ENCODE data around the gene SAP30L. TPM values are rescaled to one million over a fixed set of nuclear protein-coding genes. Genes with fewer than 3 reads are reported as not detected.

Gene SAP30L
- total RNA-seq, 2 donors from 2014 or later, result 27.7 to 40.3 TPM

DNA sequence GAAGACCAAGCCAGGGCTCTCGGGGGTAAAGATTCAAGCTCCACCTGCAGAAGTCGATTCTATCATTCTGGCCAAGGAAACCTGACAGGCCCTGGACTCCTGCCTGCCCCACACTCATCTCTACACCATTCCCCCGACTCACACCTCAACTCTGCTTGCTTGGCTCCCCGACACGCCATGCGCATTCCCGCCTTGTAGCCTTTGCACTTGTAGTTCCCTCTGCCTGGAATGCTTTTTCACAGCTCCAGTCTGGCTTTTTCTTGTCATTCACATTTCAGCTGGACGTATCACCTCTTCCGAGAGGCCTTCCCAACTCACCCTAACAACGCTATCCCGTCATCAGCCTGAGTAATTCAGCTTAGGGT is 60.9 kb downstream of the SAP30L start:
- Histone ChIP-seq H3K9me3 (ENCODE audit: control insufficient read depth, low read length) (no peaks in the 10 kb centered on the region), H3K4me3 (ENCODE audit: low read length) (no peak overlapping the region), H3K36me3 (ENCODE audit: control insufficient read depth, insufficient read depth, low read length) (no peaks in the 10 kb centered on the region), H3K4me1 (ENCODE audit: control insufficient read depth, insufficient read depth, low read length) (no peaks in the 10 kb centered on the region), H3K9ac (ENCODE audit: extremely low read depth, low read length, poor library complexity, severe bottlenecking) (no peak overlapping the region), H3K27ac (ENCODE audit: low read depth, low read length) (no peak overlapping the region), H3K27me3 (ENCODE audit: control insufficient read depth, insufficient read depth, low read length, poor library complexity, severe bottlenecking) (no peaks in the 10 kb centered on the region)
- peak; percentile 64 for DNase-seq
- no peaks in the 10 kb centered on the region for H3K36me3 Mint-ChIP-seq (ENCODE audit: low read depth)
- peaks cover 2% of the 10 kb centered on the region for H3K27me3 Mint-ChIP-seq (ENCODE audit: insufficient read depth)
- TF ChIP-seq, protein P1, sequence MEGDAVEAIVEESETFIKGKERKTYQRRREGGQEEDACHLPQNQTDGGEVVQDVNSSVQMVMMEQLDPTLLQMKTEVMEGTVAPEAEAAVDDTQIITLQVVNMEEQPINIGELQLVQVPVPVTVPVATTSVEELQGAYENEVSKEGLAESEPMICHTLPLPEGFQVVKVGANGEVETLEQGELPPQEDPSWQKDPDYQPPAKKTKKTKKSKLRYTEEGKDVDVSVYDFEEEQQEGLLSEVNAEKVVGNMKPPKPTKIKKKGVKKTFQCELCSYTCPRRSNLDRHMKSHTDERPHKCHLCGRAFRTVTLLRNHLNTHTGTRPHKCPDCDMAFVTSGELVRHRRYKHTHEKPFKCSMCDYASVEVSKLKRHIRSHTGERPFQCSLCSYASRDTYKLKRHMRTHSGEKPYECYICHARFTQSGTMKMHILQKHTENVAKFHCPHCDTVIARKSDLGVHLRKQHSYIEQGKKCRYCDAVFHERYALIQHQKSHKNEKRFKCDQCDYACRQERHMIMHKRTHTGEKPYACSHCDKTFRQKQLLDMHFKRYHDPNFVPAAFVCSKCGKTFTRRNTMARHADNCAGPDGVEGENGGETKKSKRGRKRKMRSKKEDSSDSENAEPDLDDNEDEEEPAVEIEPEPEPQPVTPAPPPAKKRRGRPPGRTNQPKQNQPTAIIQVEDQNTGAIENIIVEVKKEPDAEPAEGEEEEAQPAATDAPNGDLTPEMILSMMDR (conservative IDR thresholded peaks at IDR 0.05), result no peak
- H3K27ac Mint-ChIP-seq, result no peak overlapping the region
- H3K4me1 Mint-ChIP-seq, result peaks cover 13% of the 10 kb centered on the region
- WGBS, 2 experiments (ENCODE audit: insufficient coverage in 1 of 2, insufficient read length in 1 of 2), result 88 to 89% methylated on average over 10 to 11 of the region's 11 CpGs
- H3K9me3 Mint-ChIP-seq, result no peaks in the 10 kb centered on the region
- H3K4me3 Mint-ChIP-seq, result no peak overlapping the region

DNA sequence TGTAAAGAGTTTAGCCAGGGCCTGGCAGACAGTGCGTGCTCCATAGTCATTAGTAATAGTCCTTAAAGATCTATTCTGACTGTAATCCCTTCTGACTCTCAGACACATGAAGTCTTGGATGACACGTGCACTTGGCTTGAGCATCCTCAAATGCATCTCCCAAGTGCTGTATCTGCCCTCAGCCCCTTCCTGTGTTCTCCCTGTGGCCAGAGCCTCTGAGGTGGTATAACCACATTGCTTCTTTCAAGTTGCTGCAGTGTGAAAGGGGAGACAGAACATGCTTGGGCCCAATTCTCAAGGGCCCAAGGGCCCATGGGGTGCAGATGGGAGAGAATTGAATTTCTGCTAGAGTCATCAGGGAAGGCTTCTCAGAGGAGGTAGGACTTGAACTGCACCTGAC is 62.3 kb downstream of the SAP30L start:
- 87 to 92% methylated on average over 2 of the region's 2 CpGs for WGBS, 2 experiments (ENCODE audit: insufficient coverage in 1 of 2, insufficient read length in 1 of 2)
- peaks cover 2% of the 10 kb centered on the region for H3K27me3 Mint-ChIP-seq (ENCODE audit: insufficient read depth)
- TF ChIP-seq, protein P1 (conservative IDR thresholded peaks at IDR 0.05), result no peak
- peaks cover 11% of the 10 kb centered on the region for H3K4me1 Mint-ChIP-seq
- Histone ChIP-seq H3K9me3 (ENCODE audit: control insufficient read depth, low read length) (no peaks in the 10 kb centered on the region), H3K9ac (ENCODE audit: extremely low read depth, low read length, poor library complexity, severe bottlenecking) (no peak overlapping the region), H3K4me1 (ENCODE audit: control insufficient read depth, insufficient read depth, low read length) (no peaks in the 10 kb centered on the region), H3K4me3 (ENCODE audit: low read length) (no peak overlapping the region), H3K27ac (ENCODE audit: low read depth, low read length) (no peak overlapping the region), H3K27me3 (ENCODE audit: control insufficient read depth, insufficient read depth, low read length, poor library complexity, severe bottlenecking) (no peaks in the 10 kb centered on the region), H3K36me3 (ENCODE audit: control insufficient read depth, insufficient read depth, low read length) (no peaks in the 10 kb centered on the region)
- H3K4me3 Mint-ChIP-seq, result no peak overlapping the region
- no peaks in the 10 kb centered on the region for H3K36me3 Mint-ChIP-seq (ENCODE audit: low read depth)
- H3K27ac Mint-ChIP-seq, result no peak overlapping the region
- peak; percentile 30 for DNase-seq
- no peaks in the 10 kb centered on the region for H3K9me3 Mint-ChIP-seq

DNA sequence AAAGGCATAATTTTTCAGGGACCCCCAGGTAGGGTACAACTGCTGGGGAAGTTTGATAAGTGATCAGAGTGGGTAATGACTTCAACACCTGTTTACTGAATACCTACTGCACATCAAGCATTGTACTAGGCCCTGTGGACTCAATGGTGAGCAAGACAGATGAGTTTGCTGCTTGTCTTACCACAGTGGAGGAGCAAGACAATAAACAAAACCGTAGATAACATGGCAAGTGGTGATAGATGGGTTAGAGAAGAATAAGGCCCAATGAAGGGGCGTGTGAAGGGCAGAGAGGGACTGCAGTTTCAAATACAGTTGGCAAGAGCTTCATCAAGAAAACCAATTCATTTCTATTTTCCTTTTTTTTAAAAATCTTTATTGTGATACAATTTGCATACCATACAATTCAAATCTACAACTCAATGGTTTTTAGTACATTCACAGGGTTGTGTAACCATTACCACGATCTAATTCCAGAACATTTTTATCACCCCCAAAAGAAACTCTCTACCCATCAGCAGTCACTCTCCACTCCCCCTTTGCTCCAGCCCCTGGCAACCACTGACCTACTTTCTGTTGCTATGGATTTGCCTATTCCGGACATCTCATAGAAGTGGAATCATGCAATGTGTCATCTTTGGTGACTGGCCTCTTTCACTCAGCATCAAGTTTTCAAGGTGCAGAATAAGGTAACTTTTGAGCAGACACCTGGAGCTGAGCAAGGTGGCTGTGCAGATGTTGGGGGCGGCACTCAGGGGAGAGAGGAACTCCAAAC is 64.2 kb downstream of the SAP30L start:
- WGBS, 2 experiments (ENCODE audit: insufficient coverage in 1 of 2, insufficient read length in 1 of 2), result 68 to 80% methylated on average over 3 to 5 of the region's 5 CpGs
- Histone ChIP-seq H3K27me3 (ENCODE audit: control insufficient read depth, insufficient read depth, low read length, poor library complexity, severe bottlenecking) (no peaks in the 10 kb centered on the region), H3K4me3 (ENCODE audit: low read length) (no peak overlapping the region), H3K4me1 (ENCODE audit: control insufficient read depth, insufficient read depth, low read length) (no peaks in the 10 kb centered on the region), H3K27ac (ENCODE audit: low read depth, low read length) (no peak overlapping the region), H3K9me3 (ENCODE audit: control insufficient read depth, low read length) (no peaks in the 10 kb centered on the region), H3K9ac (ENCODE audit: extremely low read depth, low read length, poor library complexity, severe bottlenecking) (no peak overlapping the region), H3K36me3 (ENCODE audit: control insufficient read depth, insufficient read depth, low read length) (no peaks in the 10 kb centered on the region)
- no peak for DNase-seq
- Mint-ChIP-seq H3K9me3 (no peaks in the 10 kb centered on the region), H3K4me1 (peaks cover 10% of the 10 kb centered on the region), H3K4me3 (no peak overlapping the region), H3K36me3 (ENCODE audit: low read depth) (no peaks in the 10 kb centered on the region), H3K27ac (no peak overlapping the region), H3K27me3 (ENCODE audit: insufficient read depth) (peaks cover 14% of the 10 kb centered on the region)
- TF ChIP-seq, protein P1 (conservative IDR thresholded peaks at IDR 0.05), result no peak

Other genes starting within 250 kb of the SAP30L start
- not detected for gene HAND1, start 32.2 kb downstream of the SAP30L start, total RNA-seq